ENCODE measurements around the gene VPS13D. TPM values are rescaled to one million over a fixed set of nuclear protein-coding genes. Genes with fewer than 3 reads are reported as not detected.
"Not testable (repeated sequence)": the region's sequence is repeated elsewhere in the genome, so short reads cannot be mapped to it uniquely, and the experiment has no call there.

The VPS13D gene
- total RNA-seq, 2 donors from 2014 or later, result 48.1 to 65.2 TPM

GRCh38 chr1:12209495-12209832, 20.4 kb upstream of the VPS13D start:
- Histone ChIP-seq H3K27ac (no peak overlapping the region), H3K4me3 (no peak overlapping the region), H3K4me1 (peaks cover 0 to 8% of the 10 kb centered on the region in 2 donors), H3K27me3 (no peaks in the 10 kb centered on the region), H3K36me3 (no peaks in the 10 kb centered on the region), H3K9me3 (no peaks in the 10 kb centered on the region)
- TF ChIP-seq CTCF (IDR thresholded peaks at IDR 0.05), result no peak
- no peak for DNase-seq (ENCODE audit: low spot score)

- H3K4me1 ChIP-seq, result no peaks in the 10 kb centered on the region
- no peak overlapping the region for H3K27ac ChIP-seq
- H3K36me3 ChIP-seq, result no peaks in the 10 kb centered on the region
- no peak for DNase-seq (ENCODE audit: low spot score)
- no peaks in the 10 kb centered on the region for H3K9me3 ChIP-seq
- TF ChIP-seq CTCF (IDR thresholded peaks at IDR 0.05), result no peak
- H3K27me3 ChIP-seq, result no peaks in the 10 kb centered on the region
- H3K4me3 ChIP-seq, result no peak overlapping the region
These were observed 14.5 kb upstream of the VPS13D start for GRCh38 chr1:12215118-12215961.

GRCh38 chr1:12219800-12220199, 10.0 kb upstream of the VPS13D start:
- H3K36me3 ChIP-seq, result no peaks in the 10 kb centered on the region

DNA sequence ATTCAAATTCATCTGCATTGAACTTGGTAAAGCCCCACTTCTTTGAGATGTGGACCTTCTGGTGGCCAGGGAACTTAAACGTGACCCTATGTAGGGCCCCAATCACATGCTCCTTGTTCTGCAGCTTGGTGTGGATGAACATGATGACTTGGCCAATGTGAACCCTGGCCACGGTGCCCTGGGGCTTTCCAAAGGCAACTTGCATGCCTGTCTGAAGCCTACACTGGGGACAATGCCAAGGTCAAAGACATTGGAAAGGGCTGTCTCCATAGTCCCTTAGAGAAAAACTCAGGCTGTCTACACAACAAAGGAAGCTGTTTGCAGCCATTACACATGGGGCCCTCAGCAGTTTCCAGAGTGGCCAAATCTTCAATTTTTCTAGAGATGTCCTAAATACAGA, 8.9 kb upstream of the VPS13D start:
- H3K9me3 ChIP-seq, result no peaks in the 10 kb centered on the region

More at GRCh38 chr1:12219800-12220199, 10.0 kb upstream of the VPS13D start:
- no peak for TF ChIP-seq CTCF (IDR thresholded peaks at IDR 0.05)
- Histone ChIP-seq H3K9me3 (no peaks in the 10 kb centered on the region), H3K4me3 (no peak overlapping the region), H3K27ac (no peak overlapping the region), H3K27me3 (no peaks in the 10 kb centered on the region), H3K4me1 (no peaks in the 10 kb centered on the region)
- no peak for DNase-seq (ENCODE audit: low spot score)

DNA sequence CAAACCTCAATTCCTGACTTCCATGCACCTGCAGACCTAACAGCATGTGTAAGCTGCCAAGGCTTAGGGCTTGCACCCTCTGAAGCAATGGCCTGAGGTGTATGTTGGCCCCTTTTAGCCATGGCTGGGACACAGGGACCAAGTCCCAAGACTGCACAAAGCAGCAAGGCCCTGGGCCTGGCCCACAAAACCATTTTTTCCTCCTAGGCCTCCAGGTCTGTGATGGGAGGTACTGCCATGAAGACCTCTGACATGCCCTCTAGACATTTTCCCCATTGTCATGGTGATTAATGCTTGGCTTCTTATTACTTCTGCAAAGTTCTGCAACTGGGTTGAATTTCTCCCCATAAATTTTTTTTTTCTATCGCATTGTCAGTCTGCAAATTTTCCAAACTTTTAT, 7.1 kb upstream of the VPS13D start:
- not testable (repeated sequence) for H3K27ac ChIP-seq; H3K27me3 ChIP-seq; H3K36me3 ChIP-seq; H3K4me3 ChIP-seq; H3K4me1 ChIP-seq; H3K9me3 ChIP-seq; DNase-seq (ENCODE audit: low spot score)

More for the DNA sequence above, 8.9 kb upstream of the VPS13D start:
- TF ChIP-seq CTCF (IDR thresholded peaks at IDR 0.05), result no peak
- Histone ChIP-seq H3K27me3 (no peaks in the 10 kb centered on the region), H3K36me3 (no peaks in the 10 kb centered on the region), H3K4me3 (no peak overlapping the region), H3K4me1 (no peaks in the 10 kb centered on the region), H3K27ac (no peak overlapping the region)
- DNase-seq (ENCODE audit: low spot score), result no peak

- not testable (repeated sequence) for H3K4me3 ChIP-seq; H3K27me3 ChIP-seq; H3K9me3 ChIP-seq; H3K4me1 ChIP-seq; H3K36me3 ChIP-seq; DNase-seq (ENCODE audit: low spot score); H3K27ac ChIP-seq
These were observed 5.7 kb upstream of the VPS13D start for GRCh38 chr1:12224092-12224491.

GRCh38 chr1:12228979-12229378, 851 bp upstream of the VPS13D start:
- Histone ChIP-seq H3K4me1 (peaks cover 0 to 22% of the 10 kb centered on the region in 2 donors), H3K9me3 (no peaks in the 10 kb centered on the region), H3K36me3 (no peaks in the 10 kb centered on the region), H3K27me3 (no peaks in the 10 kb centered on the region), H3K4me3 (no peak overlapping the region), H3K27ac (no peak overlapping the region)
- no peak for TF ChIP-seq CTCF (IDR thresholded peaks at IDR 0.05)
- no peak for DNase-seq (ENCODE audit: low spot score)

All from right atrium auricular region (tissue), 2 donors.